Activated naive CD8-positive, alpha-beta T cell treated with anti-CD3 and anti-CD28 coated beads, Interleukin-2, amount 50 U/mL, for 24 hours (primary cell): ENCODE results near the gene LRMDA.

ENCODE experiments used
- ATAC-seq: fragments of 150-1000 bp; cut with Tn5 transposase; one replicate; pipeline ENCODE4 v1.10.0; 2021
- DNase-seq: peaks from one replicate; pipeline ENCODE4 v3.0.0; 2021
- H3K27ac Mint-ChIP-seq: one replicate; pipeline ENCODE4 v1.8.0; 2021; ENCODE audit warnings: mild to moderate bottlenecking, mixed read lengths
- H3K27me3 Mint-ChIP-seq: one replicate; pipeline ENCODE4 v1.8.0; 2021; ENCODE audit warnings: mixed read lengths
- H3K36me3 Mint-ChIP-seq: one replicate; pipeline ENCODE4 v1.8.0; 2021; ENCODE audit warnings: low read depth, mixed read lengths
- H3K4me1 Mint-ChIP-seq: one replicate; pipeline ENCODE4 v1.8.0; 2021; ENCODE audit warnings: mixed read lengths
- H3K4me3 Mint-ChIP-seq: one replicate; pipeline ENCODE4 v1.8.0; 2021; ENCODE audit warnings: mild to moderate bottlenecking, moderate library complexity, mixed read lengths
- H3K9me3 Mint-ChIP-seq: one replicate; pipeline ENCODE4 v1.8.0; 2021; ENCODE audit warnings: mixed read lengths

Gene LRMDA

DNA sequence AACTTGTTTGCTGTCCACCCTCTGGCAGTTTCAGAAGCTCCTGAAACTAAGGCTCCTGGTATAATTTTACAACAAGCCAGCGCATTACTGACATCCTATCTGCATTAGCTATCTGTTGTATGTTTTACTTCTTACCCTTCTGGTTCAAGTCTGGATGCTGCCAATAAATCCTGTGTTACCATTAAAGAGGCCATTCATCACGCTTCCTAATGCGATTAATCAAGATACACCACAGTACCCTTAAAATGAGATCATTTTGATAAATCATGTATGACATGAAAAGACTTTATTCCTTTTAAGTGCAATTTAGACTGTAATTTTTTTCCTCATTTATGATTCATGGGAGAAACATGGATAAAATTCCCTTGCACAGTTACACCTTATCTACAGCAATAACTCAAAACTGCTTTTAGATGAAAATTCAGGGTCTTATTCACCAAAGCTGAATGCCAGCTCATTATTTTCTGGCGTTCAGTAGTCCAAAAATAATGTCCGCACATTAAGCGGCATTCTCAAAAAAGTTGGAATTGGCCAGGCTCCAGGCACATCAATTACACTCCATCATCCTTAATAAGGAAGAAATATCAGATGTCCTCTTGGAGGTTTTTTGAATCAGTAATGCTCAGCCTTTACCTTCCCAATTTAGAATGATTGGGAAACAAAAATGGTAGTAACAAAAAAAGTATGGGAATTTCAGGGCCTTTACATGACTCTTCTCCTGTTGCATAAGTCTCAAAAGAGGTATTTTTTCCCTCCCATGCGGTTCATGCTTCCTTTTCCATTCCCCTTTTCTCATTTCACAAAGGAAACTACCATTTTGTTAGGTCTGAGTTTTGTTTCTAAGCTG lies 878.5 kb downstream of the LRMDA start:
- no peak overlapping the region for H3K4me3 Mint-ChIP-seq
- H3K27ac Mint-ChIP-seq = no peak overlapping the region
- H3K27me3 Mint-ChIP-seq = peaks cover 4% of the 10 kb centered on the region

DNA sequence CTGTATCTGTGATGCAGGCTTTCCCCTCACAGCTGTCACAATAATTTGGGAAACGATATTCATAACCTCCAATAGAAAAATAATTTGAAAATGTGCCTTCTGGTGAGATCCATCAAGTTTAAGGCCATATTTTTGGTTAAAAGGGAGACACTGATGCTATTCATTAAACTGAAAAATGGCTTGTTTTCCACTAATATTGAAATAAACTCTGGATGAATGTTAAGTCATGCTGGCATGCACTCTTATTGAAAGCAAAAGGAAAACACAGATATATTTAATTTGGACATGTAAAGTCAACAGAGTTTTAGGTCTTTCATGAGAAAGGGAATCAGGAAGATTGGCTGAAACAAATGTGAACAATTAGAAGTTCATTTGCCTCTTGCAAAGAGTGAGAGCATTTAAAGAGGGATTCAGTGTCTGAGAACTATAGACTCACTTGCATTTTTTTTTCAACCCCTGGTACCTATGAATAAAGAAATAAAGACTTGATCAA lies 879.2 kb downstream of the LRMDA start:
- H3K4me1 Mint-ChIP-seq = no peaks in the 10 kb centered on the region
- peaks cover 2% of the 10 kb centered on the region for H3K27me3 Mint-ChIP-seq
- H3K27ac Mint-ChIP-seq = no peak overlapping the region
- DNase-seq = no peak
- no peaks in the 10 kb centered on the region for H3K36me3 Mint-ChIP-seq
- H3K9me3 Mint-ChIP-seq = peaks cover 4% of the 10 kb centered on the region
- no peak for ATAC-seq
- H3K4me3 Mint-ChIP-seq = no peak overlapping the region

More for the DNA sequence above, 878.5 kb downstream of the LRMDA start:
- Mint-ChIP-seq H3K4me1 (no peaks in the 10 kb centered on the region), H3K9me3 (peaks cover 4% of the 10 kb centered on the region), H3K36me3 (no peaks in the 10 kb centered on the region)
- no peak for DNase-seq
- no peak for ATAC-seq

DNA sequence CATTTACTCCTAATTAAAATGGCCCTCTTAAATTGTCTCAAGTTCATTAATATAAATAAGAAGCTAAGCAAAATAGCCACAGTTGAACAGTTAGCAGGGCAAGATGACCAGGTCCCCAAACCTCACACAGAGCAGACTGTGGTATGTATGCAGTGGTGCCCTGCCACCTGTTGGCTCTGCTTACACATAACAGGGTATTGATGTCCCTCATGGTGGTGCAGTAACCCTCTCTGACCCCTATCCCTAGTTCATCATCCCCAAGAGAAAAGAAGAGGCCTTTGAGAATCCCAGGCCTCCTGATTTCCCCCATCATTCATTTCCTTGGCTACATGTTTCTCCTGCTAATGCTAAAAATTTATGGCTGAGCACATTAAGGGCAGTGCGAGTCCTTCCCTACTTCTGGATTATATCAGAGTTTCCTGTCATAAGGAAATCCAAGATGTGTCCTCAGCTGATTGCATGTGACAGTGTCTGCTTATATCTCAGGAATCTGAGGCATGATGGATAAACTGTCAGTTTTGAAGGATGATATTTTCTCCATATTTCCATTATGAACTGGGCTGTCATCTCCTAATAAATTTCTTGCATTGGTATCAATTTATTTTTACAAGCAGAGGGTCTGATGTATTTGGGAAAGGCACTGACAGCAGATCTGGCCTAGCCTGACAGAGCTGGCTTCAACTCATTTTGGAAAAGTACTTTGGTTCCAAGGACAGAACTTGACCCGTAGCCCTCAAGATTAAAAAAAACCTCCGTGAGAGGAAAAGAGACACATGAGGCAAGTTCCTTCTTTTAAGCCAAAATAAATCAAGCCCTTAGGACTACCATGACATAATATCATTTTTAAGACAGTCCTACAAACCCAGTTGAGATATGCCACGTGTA lies 880.6 kb downstream of the LRMDA start:
- peak; percentile 69 for ATAC-seq
- no peaks in the 10 kb centered on the region for H3K36me3 Mint-ChIP-seq
- H3K27ac Mint-ChIP-seq = no peak overlapping the region
- no peak overlapping the region for H3K4me3 Mint-ChIP-seq
- no peak for DNase-seq
- no peaks in the 10 kb centered on the region for H3K4me1 Mint-ChIP-seq
- peaks cover 2% of the 10 kb centered on the region for H3K27me3 Mint-ChIP-seq
- H3K9me3 Mint-ChIP-seq = peaks cover 8% of the 10 kb centered on the region

DNA sequence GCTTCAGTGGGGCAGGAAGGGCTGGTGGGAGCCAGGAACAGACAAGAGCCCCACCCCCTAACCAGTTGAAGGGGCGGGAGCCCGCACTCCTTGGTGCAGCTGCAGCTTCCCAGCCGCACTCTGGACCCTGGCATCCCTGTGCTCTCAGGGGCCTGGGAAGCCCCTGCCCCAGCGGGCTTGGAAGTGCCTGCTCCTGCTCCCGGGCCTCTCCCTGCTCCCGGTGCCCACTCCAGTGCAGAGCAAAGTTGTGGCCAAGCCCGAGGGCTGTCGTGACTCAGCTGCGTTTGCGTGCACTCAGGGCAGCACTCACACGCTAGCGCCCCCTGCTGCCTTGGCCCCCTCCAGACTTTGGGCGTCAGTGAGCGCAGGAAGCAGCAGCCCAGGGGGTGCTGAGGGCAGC lies 883.8 kb downstream of the LRMDA start:
- no peaks in the 10 kb centered on the region for H3K4me1 Mint-ChIP-seq
- no peak for DNase-seq
- no peaks in the 10 kb centered on the region for H3K27me3 Mint-ChIP-seq
- ATAC-seq = no peak
- peaks cover 4% of the 10 kb centered on the region for H3K9me3 Mint-ChIP-seq
- H3K27ac Mint-ChIP-seq = no peak overlapping the region
- H3K36me3 Mint-ChIP-seq = no peaks in the 10 kb centered on the region
- H3K4me3 Mint-ChIP-seq = no peak overlapping the region

DNA sequence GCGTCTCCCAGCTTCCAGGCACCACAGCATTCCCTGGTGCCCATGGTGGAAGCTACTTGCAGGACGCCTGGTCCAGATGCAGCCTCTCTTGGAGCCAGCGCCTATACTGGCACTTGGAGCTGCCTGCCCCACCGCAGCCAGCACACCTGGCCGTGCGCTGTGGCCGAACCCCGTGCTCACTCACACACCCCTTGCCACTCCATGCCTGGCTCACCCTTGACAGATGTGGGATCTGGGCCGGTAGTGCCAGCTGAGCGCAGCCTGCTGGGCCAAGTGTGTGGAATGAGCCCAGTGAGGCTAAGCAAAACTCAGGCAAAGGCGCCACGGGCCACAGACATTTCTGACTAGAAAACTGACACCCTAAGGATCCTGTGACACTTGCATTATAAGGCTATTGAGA lies 884.8 kb downstream of the LRMDA start:
- H3K27ac Mint-ChIP-seq = no peak overlapping the region
- H3K27me3 Mint-ChIP-seq = no peaks in the 10 kb centered on the region
- H3K4me3 Mint-ChIP-seq = no peak overlapping the region
- no peaks in the 10 kb centered on the region for H3K4me1 Mint-ChIP-seq
- no peak for ATAC-seq
- H3K9me3 Mint-ChIP-seq = peaks cover 4% of the 10 kb centered on the region
- no peaks in the 10 kb centered on the region for H3K36me3 Mint-ChIP-seq
- no peak for DNase-seq

DNA sequence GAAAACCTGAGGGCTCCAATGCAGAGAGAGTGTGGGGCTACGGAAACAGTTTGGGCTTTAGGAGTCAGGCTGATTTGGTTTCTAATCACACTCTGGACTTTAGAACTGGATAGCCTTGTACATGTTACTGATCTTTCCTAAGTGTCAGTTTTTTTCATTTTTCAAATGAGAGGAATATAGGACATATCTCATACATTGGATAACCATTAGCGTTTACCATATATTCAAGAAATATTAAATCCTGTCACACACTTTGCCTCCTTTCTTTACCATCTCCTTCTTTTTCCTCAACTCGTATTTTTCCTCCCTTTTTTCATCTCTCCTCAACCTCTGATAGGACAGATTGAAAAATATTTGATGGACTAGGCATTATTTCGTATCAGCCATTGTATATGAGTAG lies 885.7 kb downstream of the LRMDA start:
- Mint-ChIP-seq H3K36me3 (no peaks in the 10 kb centered on the region), H3K4me1 (no peaks in the 10 kb centered on the region), H3K27ac (no peak overlapping the region), H3K27me3 (no peaks in the 10 kb centered on the region), H3K9me3 (peaks cover 4% of the 10 kb centered on the region), H3K4me3 (no peak overlapping the region)
- ATAC-seq = no peak
- DNase-seq = no peak

DNA sequence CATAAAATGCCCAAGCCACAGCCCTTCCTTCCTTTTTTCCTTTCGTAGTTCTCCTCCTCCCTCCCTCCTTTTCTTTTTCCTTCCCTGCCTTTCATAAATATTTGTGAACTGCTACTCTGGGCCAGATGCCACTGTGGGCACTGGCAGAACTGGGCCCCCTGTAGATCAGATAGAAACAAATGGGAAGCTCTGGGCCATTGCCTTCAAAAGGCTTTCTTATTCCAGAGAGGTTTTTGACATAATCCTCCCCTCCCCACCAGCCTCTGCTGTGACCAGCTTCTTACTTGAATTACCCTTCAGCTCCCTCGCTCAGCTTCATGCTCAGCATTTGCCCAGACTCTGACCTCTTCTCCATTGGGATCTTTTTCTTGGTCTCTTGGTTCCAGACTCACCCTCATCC lies 886.8 kb downstream of the LRMDA start:
- Mint-ChIP-seq H3K9me3 (peaks cover 4% of the 10 kb centered on the region), H3K27me3 (no peaks in the 10 kb centered on the region), H3K4me3 (no peak overlapping the region), H3K4me1 (no peaks in the 10 kb centered on the region), H3K36me3 (no peaks in the 10 kb centered on the region), H3K27ac (no peak overlapping the region)
- no peak for ATAC-seq
- DNase-seq = no peak

DNA sequence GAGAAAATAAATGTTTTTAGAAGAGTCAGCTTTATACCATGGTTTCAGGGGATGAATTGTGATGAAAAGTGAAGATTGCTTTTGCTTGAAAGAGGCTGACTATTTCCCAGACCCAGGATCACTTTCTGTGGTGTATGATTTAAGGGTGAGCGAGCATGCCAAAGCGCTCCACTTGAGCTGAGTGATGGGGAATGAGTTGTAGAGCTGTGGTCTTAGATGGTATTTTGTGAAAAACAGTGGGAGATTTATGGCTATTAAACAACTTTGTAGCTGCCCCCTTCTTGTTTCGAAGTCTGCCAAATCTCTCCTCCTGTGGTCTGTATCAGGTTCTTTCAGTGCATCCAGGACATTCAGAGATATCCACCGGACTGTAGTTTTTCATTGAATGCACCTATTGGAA lies 888.2 kb downstream of the LRMDA start:
- no peaks in the 10 kb centered on the region for H3K4me1 Mint-ChIP-seq
- no peak overlapping the region for H3K27ac Mint-ChIP-seq
- DNase-seq (no peak), ATAC-seq (no peak)
- H3K4me3 Mint-ChIP-seq = no peak overlapping the region
- H3K9me3 Mint-ChIP-seq = peaks cover 4% of the 10 kb centered on the region
- H3K36me3 Mint-ChIP-seq = no peaks in the 10 kb centered on the region
- no peaks in the 10 kb centered on the region for H3K27me3 Mint-ChIP-seq

DNA sequence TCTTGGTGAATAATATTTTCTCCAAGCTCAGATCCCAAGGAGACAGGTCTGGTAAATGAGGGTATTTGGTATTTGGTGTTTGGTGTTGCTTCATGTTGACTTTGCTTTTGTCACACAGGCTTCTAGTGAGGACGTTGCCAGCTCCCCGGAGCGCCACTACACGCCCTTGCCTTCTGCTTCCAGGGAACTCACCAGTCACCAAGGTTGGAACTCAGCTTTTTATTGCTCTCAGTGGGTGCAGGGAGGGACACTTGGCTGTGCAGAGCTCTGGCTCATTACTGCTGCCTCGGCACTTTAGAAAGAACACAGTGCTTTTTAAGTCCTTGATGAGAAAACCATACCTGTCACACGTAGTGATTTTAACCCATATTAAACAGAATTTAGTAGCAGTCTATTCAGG lies 892.9 kb downstream of the LRMDA start:
- no peak overlapping the region for H3K27ac Mint-ChIP-seq
- no peak for ATAC-seq
- no peak overlapping the region for H3K4me3 Mint-ChIP-seq
- H3K27me3 Mint-ChIP-seq = no peaks in the 10 kb centered on the region
- DNase-seq = no peak
- H3K9me3 Mint-ChIP-seq = no peaks in the 10 kb centered on the region
- no peaks in the 10 kb centered on the region for H3K4me1 Mint-ChIP-seq
- no peaks in the 10 kb centered on the region for H3K36me3 Mint-ChIP-seq

DNA sequence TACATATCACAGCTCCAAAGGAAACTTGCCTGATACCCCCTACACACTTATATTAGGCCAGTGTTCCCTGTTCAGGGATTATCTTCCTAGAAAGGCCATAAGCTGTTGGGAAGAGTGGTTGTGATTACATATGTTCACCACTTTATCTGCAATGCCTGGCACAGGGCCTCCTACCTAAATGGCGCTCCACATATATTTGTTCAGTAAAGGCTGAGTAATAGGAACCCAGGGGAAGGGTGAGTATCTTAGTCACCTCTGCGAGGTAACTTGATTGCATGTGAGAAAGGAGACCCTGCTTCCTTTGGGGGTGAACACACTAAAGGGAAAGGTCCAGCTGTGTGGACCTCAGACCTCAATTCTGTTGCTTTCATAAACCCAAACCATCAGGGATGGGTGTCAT lies 896.0 kb downstream of the LRMDA start:
- no peak overlapping the region for H3K4me3 Mint-ChIP-seq
- no peaks in the 10 kb centered on the region for H3K36me3 Mint-ChIP-seq
- H3K4me1 Mint-ChIP-seq = no peaks in the 10 kb centered on the region
- ATAC-seq (no peak), DNase-seq (no peak)
- no peaks in the 10 kb centered on the region for H3K27me3 Mint-ChIP-seq
- H3K9me3 Mint-ChIP-seq = no peaks in the 10 kb centered on the region
- H3K27ac Mint-ChIP-seq = no peak overlapping the region

DNA sequence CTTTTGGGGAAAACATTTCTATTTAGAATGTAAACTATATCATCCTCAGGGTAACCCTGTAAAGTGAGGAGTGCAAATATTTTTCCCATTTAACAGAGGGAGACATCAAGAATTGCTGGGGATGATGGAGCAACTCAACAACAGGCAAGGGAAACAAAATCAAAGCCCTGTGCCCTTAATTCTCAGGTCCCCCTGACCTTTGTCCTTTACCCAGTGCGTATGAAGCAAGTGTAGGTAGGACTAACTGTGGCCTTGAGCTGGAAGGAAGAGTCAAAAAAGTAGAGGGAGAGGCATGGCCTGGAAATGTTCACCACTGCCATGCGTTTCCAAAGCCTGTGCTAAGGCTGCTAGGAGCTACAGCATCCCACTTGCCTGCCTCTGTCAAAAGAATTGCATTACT lies 896.9 kb downstream of the LRMDA start:
- no peak for DNase-seq
- Mint-ChIP-seq H3K4me1 (no peaks in the 10 kb centered on the region), H3K27ac (no peak overlapping the region)

DNA sequence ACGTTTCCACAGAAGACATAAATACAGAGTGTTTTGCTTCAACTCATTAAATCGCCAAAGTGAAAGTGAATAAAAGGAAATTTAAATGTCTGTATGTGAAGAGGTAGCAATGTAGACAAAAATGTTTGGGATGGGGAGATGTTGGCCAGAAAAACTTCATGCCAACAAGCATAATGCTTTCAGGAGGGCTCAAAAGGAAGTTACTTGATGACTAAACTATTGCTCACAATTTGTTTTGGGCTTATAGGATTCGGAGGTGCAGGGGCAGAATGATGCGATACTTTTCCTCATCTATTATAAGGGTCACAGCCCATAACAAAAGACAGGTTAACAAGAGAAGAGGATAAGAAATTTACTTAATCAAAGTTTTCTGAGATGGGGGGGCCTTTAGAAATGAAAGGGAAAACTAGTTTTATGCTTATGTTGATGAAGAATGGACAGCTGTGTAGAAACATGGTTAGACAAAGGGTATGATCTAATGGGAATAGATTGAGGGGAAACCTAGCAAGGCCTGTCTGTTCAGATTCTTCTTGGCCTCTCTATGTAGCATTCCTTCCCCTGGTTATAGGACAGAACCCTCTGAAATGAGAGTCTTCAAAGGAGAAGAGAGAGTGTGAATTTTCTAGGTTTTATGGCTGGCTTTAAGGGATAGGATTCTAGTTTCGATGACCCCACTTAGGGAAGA lies 898.6 kb downstream of the LRMDA start:
- H3K4me1 Mint-ChIP-seq = no peaks in the 10 kb centered on the region
- DNase-seq (no peak), ATAC-seq (no peak)
- H3K9me3 Mint-ChIP-seq = no peaks in the 10 kb centered on the region
- H3K4me3 Mint-ChIP-seq = no peak overlapping the region
- no peaks in the 10 kb centered on the region for H3K27me3 Mint-ChIP-seq
- no peak overlapping the region for H3K27ac Mint-ChIP-seq
- H3K36me3 Mint-ChIP-seq = no peaks in the 10 kb centered on the region

More for the DNA sequence above, 896.9 kb downstream of the LRMDA start:
- H3K36me3 Mint-ChIP-seq = no peaks in the 10 kb centered on the region
- no peak overlapping the region for H3K4me3 Mint-ChIP-seq
- ATAC-seq = no peak
- H3K9me3 Mint-ChIP-seq = no peaks in the 10 kb centered on the region
- no peaks in the 10 kb centered on the region for H3K27me3 Mint-ChIP-seq

DNA sequence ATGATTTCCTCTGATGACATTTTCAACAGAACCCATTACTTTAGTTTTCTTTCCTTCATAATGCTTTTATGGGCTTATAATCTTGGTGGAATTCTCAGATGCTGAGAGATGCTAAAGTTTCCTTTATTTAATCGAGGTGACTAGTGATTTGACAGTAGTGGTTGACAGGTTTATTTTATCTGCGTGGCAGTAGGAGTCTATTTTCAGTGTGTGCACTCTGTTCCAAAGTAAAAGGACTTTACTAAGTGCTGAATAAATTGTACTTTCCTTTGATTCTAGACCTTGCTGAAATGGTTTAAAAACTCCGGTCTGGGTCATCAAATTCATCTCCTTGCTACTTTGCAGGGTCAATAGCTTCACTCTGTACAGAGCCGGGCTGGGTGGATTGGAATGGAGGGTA lies 900.3 kb downstream of the LRMDA start:
- no peaks in the 10 kb centered on the region for H3K36me3 Mint-ChIP-seq
- H3K27ac Mint-ChIP-seq = no peak overlapping the region
- H3K4me1 Mint-ChIP-seq = no peaks in the 10 kb centered on the region
- ATAC-seq (no peak), DNase-seq (no peak)
- H3K9me3 Mint-ChIP-seq = no peaks in the 10 kb centered on the region
- H3K4me3 Mint-ChIP-seq = no peak overlapping the region
- no peaks in the 10 kb centered on the region for H3K27me3 Mint-ChIP-seq

DNA sequence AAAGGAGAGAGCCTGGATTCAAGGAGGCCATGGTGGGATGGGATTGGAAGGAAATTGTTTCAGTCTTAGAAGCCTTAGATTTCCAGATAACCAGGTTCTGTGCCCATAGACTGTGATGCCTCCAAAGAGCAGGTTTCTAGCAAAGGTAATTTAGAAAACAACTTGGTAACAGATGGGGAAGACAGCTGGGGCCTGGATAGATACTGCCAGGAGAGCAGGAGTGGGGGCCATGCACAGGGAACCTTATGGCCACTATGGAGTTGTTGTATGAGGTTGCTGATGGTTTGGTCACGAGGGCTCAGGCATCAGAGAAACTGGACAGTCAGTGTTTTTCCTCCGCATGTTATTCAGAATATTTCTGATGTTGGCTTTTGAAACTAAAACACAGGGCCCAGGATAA lies 901.9 kb downstream of the LRMDA start:
- Mint-ChIP-seq H3K9me3 (no peaks in the 10 kb centered on the region), H3K4me3 (no peak overlapping the region), H3K36me3 (no peaks in the 10 kb centered on the region), H3K27ac (no peak overlapping the region), H3K27me3 (no peaks in the 10 kb centered on the region), H3K4me1 (no peaks in the 10 kb centered on the region)
- DNase-seq = no peak
- ATAC-seq = no peak
